Spleen (tissue), 7 donors: ENCODE measurements around the gene DEPP1.

Experiments used
- CTCF ChIP-seq, 11 experiments: fragments of 200-600 bp in 7 of 11; fragments of 450-650 bp in 4 of 11; sonication (generic) in 4 of 11; IDR thresholded peaks in 8 of 11; conservative IDR thresholded peaks in 3 of 11; 1 replicate in 7 of 11; 2 replicates in 4 of 11; pipeline versions ENCODE4 v1.4.0 to v1.8.0; 2016 to 2021; ENCODE audit warnings: antibody characterized with exemption in 11 of 11, inconsistent platforms in 4 of 11, mild to moderate bottlenecking in 1 of 11
- POLR2AphosphoS5 ChIP-seq, 3 donors: sonication (generic); formaldehyde crosslinking; IDR thresholded peaks; one replicate each; pipeline ENCODE4 v1.5.1; 2017; ENCODE audit warnings: antibody characterized with exemption in 3 of 3
- donor health status: DM: no; HTN: no; CAD: no; lungs with moderate emphysema.
- donor health status: DM: no; HTN: no; CAD: no.
- donor health status: DM: no; HTN: no; CAD: no.

GRCh38 chr10:44938956-44939355, 39.7 kb downstream of the DEPP1 start:
- no peak for TF ChIP-seq CTCF (IDR thresholded peaks at IDR 0.05 in 8 of 11, conservative IDR thresholded peaks at IDR 0.05 in 3 of 11)
- no peak for TF ChIP-seq POLR2AphosphoS5 (IDR thresholded peaks at IDR 0.05)
